Activated CD8-positive, alpha-beta T cell treated with anti-CD3 and anti-CD28 coated beads, Interleukin-2, amount 10 ng/mL, durations not matched to agents 7 days and 5 days (primary cell): Measurements from ENCODE around the gene C6orf118. TPM values are rescaled to one million over a fixed set of nuclear protein-coding genes. Genes with fewer than 3 reads are reported as not detected.

ENCODE experiments used
- ATAC-seq: fragments of 150-1000 bp; cut with Tn5 transposase; one replicate; pipeline ENCODE4 v1.10.0; 2021; ENCODE audit warnings: moderate library complexity
- CTCF ChIA-PET: fragments of 350-600 bp; sonication (Branson Sonifier 250); formaldehyde crosslinking; loops from one replicate; lab custom pipeline; 2021; ENCODE audit warnings: antibody characterized with exemption; lab: Charles Lee
- POLR2A ChIA-PET: fragments of 350-600 bp; sonication (Branson Sonifier 250); formaldehyde crosslinking; loops from one replicate; lab custom pipeline; 2021; ENCODE audit warnings: antibody characterized with exemption; lab: Charles Lee
- DNase-seq: peaks from one replicate; pipeline ENCODE4 v3.0.0-alpha.2; 2020
- H3K27ac Mint-ChIP-seq: one replicate; pipeline ENCODE4 v1.8.0; 2021; ENCODE audit warnings: mild to moderate bottlenecking, mixed read lengths
- H3K27me3 Mint-ChIP-seq: one replicate; pipeline ENCODE4 v1.8.0; 2021; ENCODE audit warnings: low read depth, mixed read lengths
- H3K36me3 Mint-ChIP-seq: one replicate; pipeline ENCODE4 v1.8.0; 2021; ENCODE audit warnings: low read depth, mixed read lengths
- H3K4me1 Mint-ChIP-seq: one replicate; pipeline ENCODE4 v1.8.0; 2021; ENCODE audit warnings: low read depth, mixed read lengths
- H3K4me3 Mint-ChIP-seq: one replicate; pipeline ENCODE4 v1.8.0; 2021; ENCODE audit warnings: mild to moderate bottlenecking, mixed read lengths
- H3K9me3 Mint-ChIP-seq: one replicate; pipeline ENCODE4 v1.8.0; 2022; ENCODE audit warnings: mixed read lengths; ENCODE audit not compliant: insufficient read depth
- total RNA-seq, 2 experiments: library from RNA; stranded (reverse); gene quantifications; one replicate each; pipeline ENCODE4 v1.2.3, GENCODE V29; 2021

C6orf118 gene
- total RNA-seq, 2 experiments from 2014 or later = not detected

GRCh38 chr6:165292657-165293056, 16.7 kb downstream of the C6orf118 start:
- H3K27ac Mint-ChIP-seq = no peak overlapping the region
- no peak overlapping the region for H3K4me3 Mint-ChIP-seq
- no peaks in the 10 kb centered on the region for H3K36me3 Mint-ChIP-seq
- ChIA-PET CTCF (no interaction called here), POLR2A (no interaction called here)
- H3K4me1 Mint-ChIP-seq = no peaks in the 10 kb centered on the region
- no peaks in the 10 kb centered on the region for H3K27me3 Mint-ChIP-seq
- H3K9me3 Mint-ChIP-seq = peaks cover 16% of the 10 kb centered on the region
- DNase-seq = no peak
- no peak for ATAC-seq

GRCh38 chr6:165274611-165275010, 34.8 kb downstream of the C6orf118 start:
- no peak overlapping the region for H3K27ac Mint-ChIP-seq
- ATAC-seq (no peak), DNase-seq (no peak)
- no peaks in the 10 kb centered on the region for H3K27me3 Mint-ChIP-seq
- H3K4me3 Mint-ChIP-seq = no peak overlapping the region
- ChIA-PET CTCF (no interaction called here), POLR2A (no interaction called here)
- H3K36me3 Mint-ChIP-seq = no peaks in the 10 kb centered on the region
- peaks cover 4% of the 10 kb centered on the region for H3K9me3 Mint-ChIP-seq
- H3K4me1 Mint-ChIP-seq = no peaks in the 10 kb centered on the region

GRCh38 chr6:165272585-165272984, 36.8 kb downstream of the C6orf118 start:
- Mint-ChIP-seq H3K4me1 (no peaks in the 10 kb centered on the region), H3K4me3 (no peak overlapping the region), H3K27me3 (no peaks in the 10 kb centered on the region), H3K36me3 (no peaks in the 10 kb centered on the region), H3K9me3 (peaks cover 4% of the 10 kb centered on the region), H3K27ac (no peak overlapping the region)
- no peak for DNase-seq
- CTCF ChIA-PET = no interaction called here
- POLR2A ChIA-PET = no interaction called here
- ATAC-seq = no peak

GRCh38 chr6:165268987-165269386, 40.4 kb downstream of the C6orf118 start:
- POLR2A ChIA-PET = no interaction called here
- Mint-ChIP-seq H3K27ac (no peak overlapping the region), H3K4me3 (no peak overlapping the region), H3K9me3 (peaks cover 4% of the 10 kb centered on the region), H3K36me3 (no peaks in the 10 kb centered on the region), H3K27me3 (no peaks in the 10 kb centered on the region), H3K4me1 (no peaks in the 10 kb centered on the region)
- ATAC-seq (no peak), DNase-seq (no peak)
- CTCF ChIA-PET = no interaction called here

- Mint-ChIP-seq H3K27ac (no peak overlapping the region), H3K27me3 (no peaks in the 10 kb centered on the region), H3K9me3 (peaks cover 4% of the 10 kb centered on the region), H3K36me3 (no peaks in the 10 kb centered on the region), H3K4me1 (no peaks in the 10 kb centered on the region), H3K4me3 (no peak overlapping the region)
- ChIA-PET CTCF (no interaction called here), POLR2A (no interaction called here)
- no peak for ATAC-seq
- DNase-seq = no peak
Observed at GRCh38 chr6:165266621-165267020, 42.8 kb downstream of the C6orf118 start.

DNA sequence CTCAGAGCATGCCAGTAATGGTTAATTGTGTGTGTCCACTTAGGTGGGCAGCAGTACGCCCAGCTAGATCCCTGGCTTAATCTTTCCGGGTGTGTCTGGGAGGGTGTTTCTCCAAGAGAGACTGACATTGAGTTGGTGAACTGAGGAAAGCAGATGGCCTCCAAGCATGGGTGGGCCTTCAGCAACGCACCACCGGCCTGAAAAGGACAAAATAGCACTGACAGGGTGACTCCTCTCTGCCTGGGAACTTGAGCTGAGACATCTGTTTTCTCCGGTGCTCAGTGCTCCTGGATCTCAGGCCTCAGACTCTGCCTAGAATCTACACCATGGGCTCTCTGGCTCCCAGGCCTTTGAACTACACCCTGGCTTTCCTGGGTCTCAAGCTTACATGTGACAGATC, 43.2 kb downstream of the C6orf118 start:
- CTCF ChIA-PET = no interaction called here
- H3K9me3 Mint-ChIP-seq = peaks cover 4% of the 10 kb centered on the region
- H3K4me3 Mint-ChIP-seq = no peak overlapping the region
- ATAC-seq = no peak
- no peaks in the 10 kb centered on the region for H3K36me3 Mint-ChIP-seq
- H3K27ac Mint-ChIP-seq = no peak overlapping the region
- no peaks in the 10 kb centered on the region for H3K27me3 Mint-ChIP-seq
- DNase-seq = no peak
- no peaks in the 10 kb centered on the region for H3K4me1 Mint-ChIP-seq
- POLR2A ChIA-PET = no interaction called here

DNA sequence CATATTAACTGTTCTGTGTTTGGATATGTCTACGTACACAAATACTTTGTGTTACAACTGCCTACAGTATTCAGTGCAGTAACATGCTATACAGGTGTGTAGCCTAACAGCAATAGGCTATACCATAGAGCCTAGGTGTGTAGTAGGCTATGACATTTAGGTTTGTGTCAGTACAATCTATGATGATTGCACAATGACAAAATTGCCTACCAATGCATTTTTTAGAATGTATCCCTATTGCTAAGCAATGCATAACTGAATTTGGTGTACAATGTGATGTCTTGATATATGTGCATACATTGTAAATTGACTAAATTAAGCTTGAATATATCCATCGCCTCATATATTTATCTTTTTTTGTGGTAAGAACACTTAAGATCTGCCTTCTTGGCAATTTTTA, 48.9 kb downstream of the C6orf118 start:
- POLR2A ChIA-PET = no interaction called here
- DNase-seq (no peak), ATAC-seq (no peak)
- Mint-ChIP-seq H3K9me3 (peaks cover 14% of the 10 kb centered on the region), H3K4me3 (no peak overlapping the region), H3K4me1 (no peaks in the 10 kb centered on the region), H3K36me3 (no peaks in the 10 kb centered on the region), H3K27me3 (no peaks in the 10 kb centered on the region), H3K27ac (no peak overlapping the region)
- CTCF ChIA-PET = no interaction called here

DNA sequence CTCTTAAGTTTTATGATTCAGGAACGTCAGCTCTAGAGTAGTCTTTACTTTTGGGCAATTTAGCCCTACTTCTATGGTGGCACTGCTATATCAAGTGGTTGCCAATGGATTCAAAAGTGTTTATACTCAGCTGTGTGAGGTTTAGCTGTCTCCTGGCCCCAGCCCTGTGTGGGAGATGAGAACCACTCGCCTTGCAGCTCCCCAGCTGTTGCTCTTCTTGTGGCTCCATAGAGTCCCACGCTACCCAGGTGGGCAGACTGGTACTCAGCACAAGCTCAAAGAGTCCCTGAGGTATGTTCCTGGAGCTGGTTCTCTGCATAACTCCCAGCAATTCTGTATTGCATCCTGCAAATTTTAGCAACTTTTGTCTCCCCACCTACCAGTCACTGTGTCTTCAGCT, 59.6 kb downstream of the C6orf118 start:
- DNase-seq (no peak), ATAC-seq (no peak)
- Mint-ChIP-seq H3K27ac (no peak overlapping the region), H3K4me1 (no peaks in the 10 kb centered on the region), H3K9me3 (peaks cover 8% of the 10 kb centered on the region), H3K36me3 (no peaks in the 10 kb centered on the region), H3K4me3 (no peak overlapping the region), H3K27me3 (no peaks in the 10 kb centered on the region)
- CTCF ChIA-PET = no interaction called here
- POLR2A ChIA-PET = no interaction called here

DNA sequence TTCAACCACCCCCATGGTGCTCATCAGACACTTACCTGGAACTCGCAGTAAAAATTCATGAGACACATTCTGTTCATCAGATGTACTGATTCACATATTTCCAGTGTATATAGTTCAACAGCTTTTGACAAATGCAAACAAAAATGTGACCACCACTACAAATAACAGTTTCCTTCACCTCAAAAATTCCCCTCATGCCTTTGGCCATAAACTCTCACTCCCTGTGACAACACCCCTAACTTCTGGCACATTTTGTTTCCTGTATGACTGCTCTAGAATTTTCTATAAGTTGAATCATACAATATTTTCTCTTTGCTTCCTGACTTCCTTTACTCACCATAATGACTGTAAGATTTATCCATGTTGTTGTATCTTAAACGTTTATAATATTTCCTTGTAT, 63.7 kb downstream of the C6orf118 start:
- H3K27ac Mint-ChIP-seq = no peak overlapping the region
- no peaks in the 10 kb centered on the region for H3K27me3 Mint-ChIP-seq
- H3K4me1 Mint-ChIP-seq = no peaks in the 10 kb centered on the region

DNA sequence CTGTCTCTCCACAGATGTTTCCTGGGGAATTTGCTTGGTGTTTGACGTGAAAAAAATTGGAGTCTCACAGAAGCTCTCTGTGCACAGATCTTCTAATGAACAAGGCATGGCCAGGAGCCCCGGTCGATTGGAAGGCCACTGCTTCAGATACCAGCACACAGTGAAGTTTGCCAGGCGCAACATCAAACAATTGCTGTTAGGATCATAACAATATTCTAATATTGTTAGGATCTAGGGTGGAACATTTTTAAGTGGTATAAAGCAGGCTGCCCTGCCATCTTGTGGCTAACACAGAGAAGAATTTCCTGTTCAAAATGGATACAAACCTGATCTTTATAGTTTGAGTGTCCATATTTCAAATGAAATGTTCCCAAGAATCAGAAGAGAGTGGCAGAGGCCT, 64.1 kb downstream of the C6orf118 start:
- CTCF ChIA-PET = no interaction called here
- Mint-ChIP-seq H3K9me3 (no peaks in the 10 kb centered on the region), H3K4me1 (no peaks in the 10 kb centered on the region), H3K36me3 (no peaks in the 10 kb centered on the region), H3K27ac (no peak overlapping the region), H3K4me3 (no peak overlapping the region), H3K27me3 (no peaks in the 10 kb centered on the region)
- no peak for DNase-seq
- POLR2A ChIA-PET = no interaction called here
- no peak for ATAC-seq

More for the DNA sequence above, 63.7 kb downstream of the C6orf118 start:
- Mint-ChIP-seq H3K4me3 (no peak overlapping the region), H3K9me3 (peaks cover 4% of the 10 kb centered on the region), H3K36me3 (no peaks in the 10 kb centered on the region)
- no peak for ATAC-seq
- ChIA-PET POLR2A (no interaction called here), CTCF (no interaction called here)
- no peak for DNase-seq

- H3K36me3 Mint-ChIP-seq = no peaks in the 10 kb centered on the region
- ChIA-PET POLR2A (no interaction called here), CTCF (no interaction called here)
- H3K27me3 Mint-ChIP-seq = no peaks in the 10 kb centered on the region
- no peak for DNase-seq
- H3K4me1 Mint-ChIP-seq = no peaks in the 10 kb centered on the region
- H3K4me3 Mint-ChIP-seq = no peak overlapping the region
- no peak overlapping the region for H3K27ac Mint-ChIP-seq
- no peak for ATAC-seq
- H3K9me3 Mint-ChIP-seq = no peaks in the 10 kb centered on the region
Observed at GRCh38 chr6:165244524-165245247, 64.7 kb downstream of the C6orf118 start.

GRCh38 chr6:165243801-165244200, 65.6 kb downstream of the C6orf118 start:
- DNase-seq (no peak), ATAC-seq (no peak)
- H3K27me3 Mint-ChIP-seq = no peaks in the 10 kb centered on the region
- H3K4me3 Mint-ChIP-seq = no peak overlapping the region
- no peaks in the 10 kb centered on the region for H3K4me1 Mint-ChIP-seq
- H3K9me3 Mint-ChIP-seq = no peaks in the 10 kb centered on the region
- CTCF ChIA-PET = no interaction called here
- H3K36me3 Mint-ChIP-seq = no peaks in the 10 kb centered on the region
- H3K27ac Mint-ChIP-seq = no peak overlapping the region
- POLR2A ChIA-PET = no interaction called here

GRCh38 chr6:165236326-165236725, 73.1 kb downstream of the C6orf118 start:
- ATAC-seq = no peak
- no peak for DNase-seq
- Mint-ChIP-seq H3K4me3 (no peak overlapping the region), H3K27ac (no peak overlapping the region), H3K4me1 (no peaks in the 10 kb centered on the region), H3K27me3 (no peaks in the 10 kb centered on the region), H3K36me3 (no peaks in the 10 kb centered on the region), H3K9me3 (peaks cover 6% of the 10 kb centered on the region)
- ChIA-PET CTCF (no interaction called here), POLR2A (no interaction called here)
